GM18517 (cell line): ENCODE measurements around the gene ZFP28.

Experiments
- ATAC-seq: cut with Tn5 transposase; IDR thresholded peaks from one replicate; pipeline ENCODE4 v1.9.1; 2021; ENCODE audit warnings: mild to moderate bottlenecking, moderate library complexity; ENCODE audit not compliant: unreplicated experiment

The ZFP28 gene

GRCh38 chr19:56595548-56595899, 56.8 kb downstream of the ZFP28 start:
- ATAC-seq = no peak

GRCh38 chr19:56596676-56597075, 57.9 kb downstream of the ZFP28 start:
- no peak for ATAC-seq

GRCh38 chr19:56597696-56598095, 58.9 kb downstream of the ZFP28 start:
- no peak for ATAC-seq

DNA sequence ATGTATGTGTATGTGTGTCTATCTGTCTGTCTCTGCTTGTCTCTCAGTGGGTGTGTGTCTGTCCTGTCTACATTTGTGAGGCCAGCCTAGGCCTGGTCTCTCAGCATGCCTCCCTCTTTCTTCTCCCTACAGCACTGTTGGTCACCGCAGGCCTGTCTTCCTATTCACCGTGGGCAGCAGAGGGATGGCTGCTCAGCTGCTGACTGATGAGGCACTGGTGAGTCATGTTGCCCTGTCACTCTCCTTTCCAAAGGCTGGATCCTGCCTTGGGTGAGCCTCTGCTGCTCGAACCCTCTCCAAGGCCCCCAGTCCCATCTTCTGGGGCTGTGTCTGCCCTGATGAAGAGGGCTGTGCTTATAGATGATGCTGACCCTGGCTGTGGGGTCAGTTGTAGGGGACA, 62.6 kb downstream of the ZFP28 start:
- no peak for ATAC-seq

- ATAC-seq = no peak
Observed at GRCh38 chr19:56603829-56604228, 65.1 kb downstream of the ZFP28 start.
